Non-pigmented ciliary epithelial cell (primary cell): ENCODE results near the gene ANK3.

Experiments used
- DNase-seq: peaks from one replicate; pipeline ENCODE4 v3.0.0-alpha.2; 2010; ENCODE audit warnings: low read depth

The ANK3 gene

GRCh38 chr10:60028081-60028480 is 361.6 kb downstream of the ANK3 start:
- no peak for DNase-seq

DNA sequence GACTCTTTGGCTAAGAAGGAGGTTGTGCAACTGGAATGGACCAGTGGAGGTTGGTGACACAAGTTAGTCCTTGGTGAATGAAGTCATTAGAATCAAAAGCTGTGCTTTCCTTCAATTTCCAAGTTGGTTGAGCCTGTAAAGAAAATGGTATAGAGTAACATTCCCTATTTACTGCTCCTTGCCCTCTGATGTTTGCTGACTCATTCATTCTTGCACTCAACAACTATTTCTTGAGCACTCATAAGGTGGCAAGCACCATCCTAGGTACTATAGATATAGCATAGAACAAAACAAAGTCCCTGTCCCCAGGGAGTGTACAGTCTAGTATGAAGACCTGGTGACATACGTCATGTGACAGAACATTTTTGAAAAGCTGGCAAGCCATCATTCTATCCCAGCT is 364.4 kb downstream of the ANK3 start:
- no peak for DNase-seq

DNA sequence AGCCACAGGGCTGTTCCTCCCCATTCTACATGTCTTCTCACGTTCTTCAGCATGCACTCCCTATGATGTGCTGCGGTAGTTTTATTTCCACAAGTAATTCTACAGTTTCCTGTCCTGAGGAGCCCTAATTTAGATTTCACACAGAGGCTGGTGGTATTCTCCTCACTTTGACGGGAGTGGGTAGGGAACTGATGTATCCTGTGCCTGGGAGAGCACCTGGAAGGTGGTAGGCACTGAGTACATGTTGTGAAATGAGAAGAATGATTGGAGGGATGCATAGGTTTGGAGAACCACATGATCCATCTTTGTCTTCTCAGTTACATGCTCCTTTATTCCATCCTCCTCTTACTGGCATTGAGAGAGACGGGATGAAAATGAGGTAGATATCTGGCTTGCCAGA is 365.2 kb downstream of the ANK3 start:
- DNase-seq: no peak

- no peak for DNase-seq
These were observed 366.4 kb downstream of the ANK3 start for GRCh38 chr10:60023155-60023877.

DNA sequence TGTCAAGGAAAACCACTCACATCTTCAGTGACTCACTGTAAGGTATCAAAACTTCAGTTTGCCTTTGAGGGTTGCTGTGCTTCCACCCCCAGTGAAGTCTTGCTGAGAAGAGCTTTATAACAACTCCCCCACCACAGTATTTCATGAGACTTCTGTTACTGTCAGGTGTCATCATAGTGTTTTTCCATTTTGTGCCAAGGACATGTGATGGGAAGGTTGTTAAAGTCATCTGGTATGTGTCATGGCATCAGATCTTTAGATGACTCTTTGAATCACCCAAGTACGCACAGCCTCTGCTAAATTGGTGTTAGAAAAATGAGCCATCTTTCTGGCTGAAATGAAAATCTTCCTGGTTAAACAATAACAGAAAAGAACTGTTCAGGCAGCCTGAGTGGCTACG is 368.3 kb downstream of the ANK3 start:
- no peak for DNase-seq

DNA sequence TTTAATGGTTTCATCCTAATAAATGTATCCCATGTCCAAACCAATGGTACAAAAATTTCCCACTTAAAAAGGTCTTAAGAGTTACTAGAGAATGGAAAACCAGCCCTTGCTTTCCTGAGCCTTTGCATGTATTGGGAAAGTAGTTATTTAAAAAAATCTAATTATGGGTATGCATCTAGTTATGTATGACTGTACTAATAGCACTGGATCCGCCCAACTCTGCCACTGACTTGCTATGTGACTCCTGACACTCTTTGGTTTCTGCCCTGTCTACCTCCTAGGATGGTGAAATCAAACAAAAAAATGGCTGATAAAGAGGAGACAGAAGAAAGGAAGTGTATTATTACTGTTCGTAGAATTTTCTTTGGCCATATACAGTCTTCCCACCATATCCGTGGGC is 372.9 kb downstream of the ANK3 start:
- no peak for DNase-seq

DNA sequence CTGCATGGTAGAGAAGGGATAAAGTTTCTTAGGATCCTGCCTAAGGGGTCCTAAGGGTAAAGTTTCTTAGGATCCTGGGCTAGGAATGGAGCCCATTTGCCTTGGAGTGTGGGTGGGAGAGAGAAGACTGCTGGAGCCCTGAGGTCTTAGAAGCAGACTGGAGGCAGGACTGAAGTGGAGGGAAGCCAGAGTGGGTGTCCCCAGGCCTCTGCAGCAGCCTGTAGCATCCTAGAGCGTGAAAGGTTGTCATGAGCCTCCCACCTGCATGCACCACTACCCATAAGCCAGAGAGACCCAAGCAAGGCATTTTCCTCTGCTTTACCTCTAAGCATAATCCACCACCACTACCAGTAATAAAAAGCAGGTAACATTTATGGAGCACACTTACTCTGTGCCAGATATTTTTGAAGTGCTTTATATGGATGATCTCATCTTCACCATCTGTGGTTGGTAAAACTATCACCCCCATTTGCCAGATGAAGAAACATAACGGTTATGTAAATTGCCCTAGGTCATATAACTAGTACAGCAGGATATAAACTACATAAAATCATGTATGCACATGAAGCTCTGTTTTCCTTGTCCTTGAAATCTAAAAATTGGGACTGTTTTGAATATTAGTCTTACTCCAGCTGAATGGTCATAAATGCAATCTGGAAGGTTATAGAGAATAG is 379.8 kb downstream of the ANK3 start:
- DNase-seq: no peak

DNA sequence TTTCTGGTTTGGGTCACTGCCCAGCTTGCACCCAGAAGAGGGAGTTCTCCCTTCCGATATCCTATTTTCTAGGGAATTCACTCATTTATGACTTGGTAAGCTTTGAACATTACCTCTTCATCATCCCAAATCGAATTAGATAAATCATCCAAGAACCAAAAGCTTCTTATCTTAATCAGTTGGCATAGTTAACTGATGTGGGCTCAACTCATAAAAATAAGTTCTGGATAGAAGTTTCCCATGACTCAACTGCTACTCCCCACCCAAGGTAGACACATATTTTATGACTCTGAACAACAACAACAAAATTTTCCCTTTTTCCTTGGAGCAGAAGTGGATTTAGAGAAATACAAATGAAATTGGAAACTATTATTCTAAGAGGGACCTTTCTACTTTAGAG is 380.4 kb downstream of the ANK3 start:
- DNase-seq: no peak

DNA sequence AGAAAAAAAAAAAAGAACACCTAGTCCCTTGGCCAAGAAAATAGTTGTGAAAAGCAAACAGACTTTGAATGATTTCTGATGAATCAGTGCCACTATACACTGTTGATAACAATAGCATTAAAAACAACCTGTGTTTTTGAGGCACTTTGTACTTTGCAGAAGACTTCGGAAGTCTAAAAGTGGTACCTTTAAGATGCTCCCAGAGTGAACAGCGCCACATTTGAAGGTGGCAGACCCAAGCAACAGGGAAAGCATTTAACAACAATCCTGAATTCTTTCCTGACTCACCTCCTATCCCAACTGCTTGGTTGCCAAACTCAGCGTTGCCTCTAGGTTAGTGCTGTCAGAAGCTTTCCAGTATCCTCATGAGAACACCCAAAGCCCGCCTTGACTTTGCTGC is 380.9 kb downstream of the ANK3 start:
- DNase-seq: no peak

DNA sequence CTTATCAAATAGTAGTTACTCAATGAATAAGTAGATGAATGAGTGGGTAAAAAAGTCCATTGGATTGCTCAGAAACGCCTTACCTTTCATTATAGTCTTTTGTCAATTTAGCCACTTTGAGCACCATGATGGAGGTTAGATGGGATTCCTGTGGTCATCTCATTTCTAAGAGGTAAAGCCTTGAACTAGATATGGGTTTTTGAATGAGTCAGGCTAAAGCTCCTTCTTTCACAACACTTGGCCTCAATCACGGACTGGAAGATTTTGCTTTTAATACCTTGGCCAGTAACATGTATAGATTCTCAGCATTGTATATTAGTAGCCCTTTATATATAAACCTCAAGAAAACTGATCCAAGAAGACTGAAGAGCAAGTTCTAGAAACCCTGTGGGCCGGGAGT is 383.6 kb downstream of the ANK3 start:
- DNase-seq: no peak

- no peak for DNase-seq
These were observed 385.8 kb downstream of the ANK3 start for GRCh38 chr10:60003651-60004523.

DNA sequence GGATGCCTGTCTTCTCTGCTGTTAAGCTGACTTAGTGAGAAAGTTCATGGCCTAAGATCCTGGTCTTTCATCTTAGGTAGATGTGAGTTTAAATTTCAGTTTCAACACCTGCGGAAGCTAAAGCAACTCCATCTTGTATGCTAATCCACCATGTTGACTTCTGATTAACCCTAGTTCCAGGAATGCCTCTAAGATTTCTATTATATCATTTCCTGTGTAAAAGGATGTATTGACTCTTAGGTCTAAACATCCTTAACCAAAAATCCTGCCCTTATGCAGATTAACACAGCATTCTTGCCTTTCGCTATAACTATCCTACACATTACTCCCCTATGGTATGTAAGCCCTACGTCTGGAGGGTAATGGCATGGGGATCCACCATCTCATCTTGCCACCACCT is 388.9 kb downstream of the ANK3 start:
- DNase-seq: no peak

DNA sequence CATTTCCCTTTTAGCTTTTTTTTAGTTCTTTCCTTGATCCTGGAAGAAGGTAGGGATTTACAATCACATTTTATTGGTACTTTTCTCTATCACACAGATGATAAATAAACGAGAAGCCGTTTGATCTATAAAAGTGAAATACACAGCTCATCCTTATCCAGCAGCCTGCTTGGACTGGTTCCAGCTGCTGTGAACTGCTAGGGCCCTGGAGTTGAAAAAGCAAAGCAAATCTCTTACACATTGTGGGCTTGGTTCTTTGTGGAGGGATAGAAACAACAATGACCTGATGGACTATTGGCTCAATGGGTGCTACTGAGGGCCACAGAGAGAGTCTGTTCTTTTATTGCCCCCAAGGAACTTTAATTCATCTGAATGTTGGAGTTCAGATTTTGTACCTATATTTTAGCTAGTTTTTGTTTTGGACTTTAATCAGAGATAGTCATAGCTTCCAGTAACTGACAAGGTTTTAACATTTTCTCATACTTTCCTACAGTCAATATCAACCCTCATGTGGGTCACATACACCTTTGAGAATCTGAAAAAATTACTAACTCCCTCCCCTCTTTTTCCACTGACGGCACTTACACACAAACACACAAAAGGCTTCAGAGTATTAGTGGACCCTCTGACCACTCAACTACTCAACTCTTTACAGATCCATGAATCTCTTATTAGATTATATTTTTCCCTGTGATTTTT is 391.7 kb downstream of the ANK3 start:
- DNase-seq: no peak

- DNase-seq: no peak
These were observed 393.8 kb downstream of the ANK3 start for GRCh38 chr10:59995862-59996261.

DNA sequence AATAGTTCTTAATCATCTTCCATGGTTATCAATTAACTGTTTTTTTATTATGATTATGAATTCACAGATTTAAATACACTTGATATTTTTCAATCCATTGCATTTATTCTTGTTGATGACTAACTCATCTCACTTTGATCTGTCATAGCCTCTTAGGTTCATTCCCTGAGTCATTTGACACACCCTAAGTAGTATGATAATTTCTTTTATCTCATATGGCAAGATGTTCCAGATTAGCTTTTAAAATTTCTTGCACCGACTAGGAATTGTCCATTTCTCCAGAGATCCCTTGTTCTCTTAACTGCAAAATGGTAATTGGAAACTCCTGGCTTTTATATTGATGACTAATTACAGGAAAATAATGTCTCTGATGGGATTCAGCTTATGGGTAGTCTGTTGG is 395.7 kb downstream of the ANK3 start:
- no peak for DNase-seq

DNA sequence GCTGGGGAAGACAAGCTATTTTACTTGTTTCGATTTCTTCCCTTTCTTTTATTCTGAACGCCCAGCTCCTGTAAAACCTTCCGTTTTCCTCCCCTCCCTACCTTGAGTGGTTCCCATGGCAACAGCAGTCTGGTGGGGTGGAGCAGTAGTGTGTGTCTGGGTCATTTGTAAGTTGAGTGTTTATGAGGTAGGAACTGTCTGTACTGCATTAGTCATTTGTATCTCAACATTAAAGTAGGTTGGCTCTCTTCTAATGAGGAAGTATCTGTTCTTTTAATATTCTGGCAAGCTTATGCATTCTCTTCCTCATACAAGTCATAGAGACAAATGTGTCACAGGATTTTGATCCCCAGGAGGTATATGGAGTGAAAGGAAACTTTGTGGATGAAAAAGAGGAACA is 398.0 kb downstream of the ANK3 start:
- DNase-seq: peak; percentile 22

GRCh38 chr10:59991117-59991516 is 398.6 kb downstream of the ANK3 start:
- no peak for DNase-seq

GRCh38 chr10:59985639-59986038 is 404.0 kb downstream of the ANK3 start:
- no peak for DNase-seq

- DNase-seq: no peak
These were observed 405.3 kb downstream of the ANK3 start for GRCh38 chr10:59984415-59984814.

GRCh38 chr10:59980356-59980755 is 409.3 kb downstream of the ANK3 start:
- no peak for DNase-seq

- DNase-seq: no peak
These were observed 412.2 kb downstream of the ANK3 start for GRCh38 chr10:59977486-59977885.

DNA sequence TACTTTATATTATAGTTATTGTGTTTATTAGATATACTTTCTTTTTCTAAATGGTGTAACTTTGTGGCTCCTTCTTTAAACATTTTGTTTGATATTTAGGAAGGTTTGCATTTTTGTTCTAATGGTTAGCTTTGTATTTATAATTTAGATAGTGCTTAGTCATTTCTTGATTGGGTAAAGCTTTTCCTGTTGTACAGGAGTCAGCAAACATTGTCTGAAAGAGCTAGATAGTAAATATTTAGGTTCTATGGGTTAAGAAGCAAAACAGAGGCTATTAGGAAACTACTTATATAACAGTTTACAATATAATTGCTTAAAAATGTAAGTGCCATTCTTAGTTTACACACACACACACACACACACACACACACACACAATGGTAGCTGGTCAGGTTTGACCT is 412.8 kb downstream of the ANK3 start:
- no peak for DNase-seq
